ENCODE results near the gene CFAP107.
A peak's percentile ranks its signal among the peaks of the same experiment; 100 is the strongest.
"Not testable (repeated sequence)": the region's sequence is repeated elsewhere in the genome, so short reads cannot be mapped to it uniquely, and the experiment has no call there.

The CFAP107 gene

DNA sequence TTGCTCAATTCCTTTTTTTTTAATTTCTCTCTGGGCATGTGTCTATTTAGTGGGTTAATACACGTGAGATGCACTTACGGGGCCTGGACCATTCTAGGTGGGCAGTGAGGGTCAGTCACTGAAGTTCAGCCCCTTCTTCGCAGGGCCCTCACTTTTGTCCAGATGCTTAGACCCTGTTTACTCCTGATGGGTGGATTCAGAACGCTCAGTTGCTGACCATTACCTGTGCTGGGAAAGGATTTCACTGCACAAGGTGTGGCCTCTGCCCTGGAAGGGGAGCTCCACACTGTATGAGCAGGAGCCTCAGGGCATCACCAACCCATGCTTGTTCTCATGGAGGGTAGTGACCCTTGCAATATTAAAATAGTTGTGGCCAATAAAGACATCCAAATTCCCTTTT is 32.1 kb downstream of the CFAP107 start:
- no peak for DNase-seq (ENCODE audit: low read depth)

DNA sequence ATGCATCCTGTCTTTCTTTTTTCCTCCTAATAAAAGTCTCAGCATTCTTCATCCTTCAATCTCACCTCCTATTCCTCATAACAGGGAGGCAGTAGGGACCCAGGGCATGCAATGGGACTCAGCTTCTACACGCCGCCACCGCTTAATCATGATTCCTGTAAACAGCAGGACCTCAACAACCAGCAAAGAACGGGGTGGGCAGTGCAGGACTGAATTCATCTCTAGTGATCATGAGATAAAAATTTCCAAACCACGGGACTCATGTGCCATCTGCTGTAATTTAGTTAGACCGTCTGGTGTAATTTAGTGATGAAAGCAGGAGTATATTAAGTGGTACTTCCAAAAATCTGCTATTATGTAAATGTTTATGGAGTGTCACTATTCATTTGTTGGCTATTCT is 32.9 kb downstream of the CFAP107 start:
- DNase-seq (ENCODE audit: low read depth): no peak

DNA sequence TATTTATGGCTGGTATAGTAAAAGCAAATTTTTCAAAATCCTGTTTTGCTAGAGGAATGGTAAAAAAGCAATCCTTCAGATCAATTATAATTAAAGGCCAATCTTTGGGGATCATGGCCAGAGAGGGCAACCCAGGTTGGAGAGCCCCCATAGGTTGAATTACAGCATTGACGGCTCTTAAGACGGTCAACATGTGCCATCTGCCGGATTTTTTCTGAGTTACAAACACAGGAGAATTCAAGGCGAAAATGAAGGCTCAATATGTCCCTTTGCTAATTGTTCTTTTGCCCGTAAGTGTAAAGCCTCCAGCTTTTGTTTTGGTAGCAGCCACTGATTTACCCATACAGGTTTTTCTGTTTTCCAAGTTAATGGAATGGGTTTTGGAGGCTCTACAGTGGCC is 35.5 kb downstream of the CFAP107 start:
- not testable (repeated sequence) for DNase-seq (ENCODE audit: low read depth)

DNA sequence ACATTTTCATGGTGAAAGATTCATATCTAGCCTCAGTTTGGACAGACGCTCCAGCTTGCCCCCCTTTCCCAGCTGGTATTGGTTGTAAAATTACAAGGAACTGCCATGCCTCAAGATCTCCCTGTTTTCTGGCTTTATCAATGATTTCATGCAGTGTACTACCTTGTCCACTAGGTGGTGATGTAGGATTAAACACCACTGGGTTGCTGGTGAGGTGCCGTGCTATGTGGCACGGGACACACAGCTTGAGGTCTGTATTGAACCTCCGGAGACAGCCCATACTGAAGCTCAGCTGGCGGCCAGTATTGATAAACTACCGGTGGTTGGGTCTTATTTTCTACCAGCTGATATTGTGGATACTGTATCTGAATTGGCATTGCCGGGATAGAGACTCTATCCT is 37.8 kb downstream of the CFAP107 start:
- DNase-seq (ENCODE audit: low read depth): not testable (repeated sequence)

DNA sequence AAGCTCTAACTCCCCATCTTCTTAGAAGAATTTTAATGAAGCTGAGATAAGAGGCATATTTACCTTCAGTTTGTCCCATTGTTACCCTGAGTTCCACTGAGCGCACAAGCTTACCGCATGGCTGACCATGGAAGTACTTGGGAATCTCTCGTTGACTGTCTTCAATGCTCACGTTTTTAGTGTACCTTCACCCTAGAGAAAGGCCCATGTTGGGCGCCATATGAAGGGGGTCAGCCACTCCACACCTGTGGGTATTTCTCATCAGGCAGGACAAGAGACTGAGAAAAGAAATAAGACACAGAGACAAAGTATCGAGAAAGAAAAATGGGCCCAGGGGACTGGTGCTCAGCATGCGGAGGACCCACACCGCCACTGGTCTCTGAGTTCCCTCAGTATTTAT is 38.7 kb downstream of the CFAP107 start:
- peak; percentile 2 for DNase-seq (ENCODE audit: low read depth)

DNA sequence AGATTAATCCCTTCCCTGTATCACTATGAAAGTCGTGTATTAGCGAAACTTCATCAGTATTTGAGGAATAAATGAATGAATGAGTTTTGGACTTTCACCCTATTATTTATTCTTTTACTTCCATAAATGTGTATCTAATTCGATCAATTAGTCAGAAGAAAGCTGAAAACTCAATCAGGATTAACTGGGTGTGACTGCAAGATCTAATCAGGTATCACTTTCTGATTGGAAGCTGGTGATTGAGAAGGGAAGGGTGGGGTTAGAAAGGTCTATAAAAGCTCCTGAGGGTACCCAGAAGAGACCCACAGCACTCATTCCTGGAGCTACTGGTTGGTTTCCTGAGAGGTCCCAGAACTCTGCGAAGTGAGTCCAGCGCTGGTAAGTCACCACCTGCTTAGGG is 45.1 kb downstream of the CFAP107 start, which contains the start of gene PRAMEF1:
TSS of gene PRAMEF1 (plus strand) at position 301 of the 400 bp plus-strand sequence. CDS start 1,831 bp downstream, outside the sequence.
- not testable (repeated sequence) for DNase-seq (ENCODE audit: low read depth)

DNA sequence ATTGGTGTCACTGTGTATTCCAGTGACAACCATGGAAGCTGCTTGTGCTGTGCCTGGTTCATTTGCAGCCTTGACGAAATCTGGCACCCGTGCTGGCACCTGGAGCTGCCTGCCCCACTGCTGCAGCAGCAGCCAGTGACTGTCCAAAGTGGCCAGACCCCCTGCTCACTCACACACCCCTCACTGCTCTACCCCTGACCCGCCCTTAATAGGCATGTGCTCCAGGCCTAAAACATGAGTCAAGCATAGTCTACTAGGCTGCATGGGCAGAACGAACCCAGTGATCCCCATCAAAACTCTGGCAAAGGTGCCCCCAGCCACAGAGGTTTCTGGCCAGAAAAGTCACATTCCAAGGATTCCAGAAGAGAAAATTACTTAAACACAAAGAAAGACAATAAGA is 52.9 kb downstream of the CFAP107 start:
- no peak for DNase-seq (ENCODE audit: low read depth)

DNA sequence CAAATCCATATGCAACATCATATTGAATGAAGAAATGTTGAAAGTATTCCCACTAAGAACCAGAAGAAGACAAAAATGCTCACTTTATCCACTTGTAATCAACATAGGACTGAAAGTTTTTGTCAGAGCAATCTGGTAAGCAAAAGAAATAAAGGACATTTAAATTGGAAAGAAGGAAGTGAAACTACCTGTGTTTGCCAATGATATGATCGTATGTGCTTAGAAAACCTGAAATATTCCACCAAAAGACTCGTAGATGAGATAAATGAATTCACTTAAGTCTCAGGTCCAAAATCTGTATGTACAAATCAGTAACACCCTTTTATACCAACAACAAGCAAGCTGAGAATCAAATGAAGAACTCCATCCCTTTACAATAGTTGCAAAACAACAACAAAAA is 53.7 kb downstream of the CFAP107 start:
- no peak for DNase-seq (ENCODE audit: low read depth)

DNA sequence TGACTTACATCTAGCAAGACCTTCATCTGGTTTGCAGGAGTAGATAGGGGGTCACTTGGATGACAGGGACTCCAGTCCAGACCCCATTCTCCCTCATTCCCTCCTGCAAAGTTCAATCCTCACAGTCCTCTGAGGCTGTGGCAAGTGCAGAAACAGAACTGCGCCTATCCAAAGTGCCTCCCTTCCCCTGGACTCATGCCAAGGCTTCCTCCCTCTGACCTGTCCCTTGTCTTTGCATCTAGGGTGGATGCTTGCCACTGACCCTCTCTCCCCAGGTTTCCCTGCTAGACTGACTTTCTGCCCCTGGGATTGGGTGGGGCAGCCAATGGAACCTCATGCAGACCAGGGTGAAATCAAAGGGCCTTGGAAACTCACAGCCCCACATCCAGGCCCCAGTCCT is 63.9 kb downstream of the CFAP107 start:
- DNase-seq (ENCODE audit: low read depth): no peak

DNA sequence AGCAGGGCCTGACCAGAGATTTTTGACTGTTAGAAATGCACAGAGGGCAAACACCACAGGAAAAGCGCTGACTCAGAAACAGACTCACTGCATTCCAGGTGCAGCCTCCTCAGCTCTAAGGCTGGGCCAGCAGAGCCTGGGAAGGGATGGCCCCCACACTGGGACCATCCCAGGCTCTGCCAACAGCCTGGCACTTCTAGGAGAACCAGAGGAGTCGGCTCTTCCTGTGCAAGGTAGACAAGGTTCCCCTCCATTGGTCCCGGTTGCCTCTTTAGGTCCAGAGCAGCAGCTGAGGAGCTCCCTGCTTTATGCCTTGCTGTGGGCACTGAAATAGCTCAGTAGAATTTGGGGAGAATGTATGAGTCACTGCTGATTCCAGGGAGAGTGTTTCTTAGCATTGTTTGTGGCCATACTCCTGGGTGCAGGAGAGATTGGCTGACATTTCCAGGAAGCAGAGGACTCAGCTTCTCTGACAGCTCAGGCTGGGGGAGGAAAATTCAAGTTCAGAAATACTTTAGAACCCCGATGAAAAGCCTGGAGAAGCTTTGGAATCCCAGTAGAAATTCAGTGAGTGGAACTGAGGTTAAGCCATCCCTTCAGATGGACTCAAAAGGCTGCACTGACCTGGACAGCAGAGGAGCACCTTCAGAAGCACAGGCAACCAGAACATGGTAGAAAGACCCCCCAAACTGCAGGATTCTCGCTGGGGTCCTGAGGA is 64.8 kb downstream of the CFAP107 start:
- no peak for DNase-seq (ENCODE audit: low read depth)

DNA sequence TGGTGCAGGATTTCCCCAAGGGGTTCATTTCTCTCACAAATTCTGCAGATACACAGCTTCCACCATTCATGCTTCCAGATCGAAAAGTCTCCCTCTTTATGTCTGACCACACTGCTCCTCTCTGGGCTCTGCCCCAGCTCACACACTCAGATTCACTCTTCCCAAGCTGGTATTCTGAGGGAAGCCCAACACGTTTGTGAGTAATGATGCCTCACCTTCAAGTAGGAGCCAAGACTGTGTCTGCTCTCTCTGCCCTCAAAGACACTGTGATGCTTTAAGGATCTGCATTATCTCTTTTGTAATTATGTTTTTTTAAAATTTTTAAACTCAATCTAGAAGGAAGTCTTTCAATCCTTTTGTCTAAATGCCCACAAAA is 65.4 kb downstream of the CFAP107 start:
- no peak for DNase-seq (ENCODE audit: low read depth)

All from amniotic epithelial cell (primary cell).